Tibial nerve (tissue), 4 donors: ENCODE data around the gene ZP4. TPM values are rescaled to one million over a fixed set of nuclear protein-coding genes. Genes with fewer than 3 reads are reported as not detected.

Experiments
- DNase-seq, 2 donors: peaks; one replicate each; pipeline ENCODE4 v3.0.0-alpha.2; 2019; ENCODE audit warnings: low spot score in 2 of 2
- H3K27ac ChIP-seq, 4 donors: fragments of 200-600 bp; sonication (generic) in 3 of 4; one replicate each; pipeline ENCODE4 v1.5.1; 2017 to 2019; ENCODE audit warnings: mild to moderate bottlenecking in 1 of 4
- H3K27me3 ChIP-seq, 2 donors: fragments of 200-600 bp; sonication (generic) in 1 of 2; one replicate each; pipeline versions ENCODE4 v1.5.1 to v1.6.0; 2017 to 2019
- H3K36me3 ChIP-seq, 3 donors: fragments of 200-600 bp; sonication (generic); one replicate each; pipeline ENCODE4 v1.5.1; 2018 to 2019
- H3K4me1 ChIP-seq, 4 donors: fragments of 200-600 bp; sonication (generic) in 3 of 4; one replicate each; pipeline ENCODE4 v1.5.1; 2017 to 2019
- H3K4me3 ChIP-seq, 4 donors: fragments of 200-600 bp; sonication (generic) in 3 of 4; one replicate each; pipeline ENCODE4 v1.5.1; 2017 to 2019; ENCODE audit warnings: mild to moderate bottlenecking in 1 of 4, moderate library complexity in 1 of 4
- H3K9me3 ChIP-seq, 4 donors: fragments of 200-600 bp; sonication (generic) in 3 of 4; one replicate each; pipeline ENCODE4 v1.5.1; 2017 to 2019
- EP300 ChIP-seq, 2 donors: sonication (generic); formaldehyde crosslinking; IDR thresholded peaks; one replicate each; pipeline ENCODE4 v1.6.1; 2017; ENCODE audit warnings: antibody characterized with exemption in 2 of 2, mild to moderate bottlenecking in 1 of 2
- POLR2A ChIP-seq, 2 donors: fragments of 450-650 bp; IDR thresholded peaks; one replicate each; pipeline ENCODE4 v1.6.1; 2017; ENCODE audit warnings: antibody characterized with exemption in 2 of 2, mild to moderate bottlenecking in 2 of 2, moderate library complexity in 2 of 2
- WGBS, 2 donors: methylation state at CpG; one replicate each; pipeline ENCODE4 v1.1.5; 2018; 5-methylcytosine and 5-hydroxymethylcytosine counted together
- total RNA-seq, 4 donors: library from RNA; depleted of rRNA; stranded (reverse); fragments of >200 nt; gene quantifications; one replicate each; pipeline ENCODE4 v1.1.0, GENCODE V29; 2016
- TF ChIP-seq, protein P1 (sequence below), 5 experiments: fragments of 200-600 bp in 3 of 5; fragments of 450-650 bp in 2 of 5; sonication (generic) in 3 of 5; IDR thresholded peaks; one replicate each; pipeline ENCODE4 v1.5.1; 2016 to 2019; ENCODE audit warnings: antibody characterized with exemption in 5 of 5, mild to moderate bottlenecking in 3 of 5, moderate library complexity in 2 of 5

ZP4 gene
- total RNA-seq, 4 donors from 2014 or later: not detected

DNA sequence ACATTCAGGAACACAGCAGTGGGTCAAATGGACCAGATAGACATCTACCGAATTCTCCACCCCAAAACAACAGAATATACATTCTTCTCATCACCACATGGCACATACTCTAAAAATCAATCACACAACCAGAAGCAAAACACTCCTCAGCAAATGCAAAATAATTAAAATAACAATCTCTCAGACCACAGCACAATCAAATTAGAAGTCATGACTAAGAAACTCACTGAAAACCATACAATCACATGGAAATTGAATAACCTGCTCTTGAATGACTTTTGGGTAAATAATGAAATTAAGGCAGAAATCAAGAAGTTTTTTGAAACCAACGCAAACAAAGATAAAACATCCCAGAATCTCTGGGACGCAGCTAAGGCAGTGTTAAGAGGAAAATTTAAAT is 49.2 kb downstream of the ZP4 start:
- no peak overlapping the region for H3K4me3 ChIP-seq
- H3K36me3 ChIP-seq: no peaks in the 10 kb centered on the region
- WGBS, 2 donors: 56 to 68% methylated on average over 3 of the region's 3 CpGs
- no peak overlapping the region for H3K27ac ChIP-seq
- H3K27me3 ChIP-seq: no peaks in the 10 kb centered on the region
- DNase-seq: no peak
- H3K9me3 ChIP-seq: no peaks in the 10 kb centered on the region
- TF ChIP-seq POLR2A (IDR thresholded peaks at IDR 0.05) (no peak), EP300 (IDR thresholded peaks at IDR 0.05) (no peak)
- TF ChIP-seq, protein P1, sequence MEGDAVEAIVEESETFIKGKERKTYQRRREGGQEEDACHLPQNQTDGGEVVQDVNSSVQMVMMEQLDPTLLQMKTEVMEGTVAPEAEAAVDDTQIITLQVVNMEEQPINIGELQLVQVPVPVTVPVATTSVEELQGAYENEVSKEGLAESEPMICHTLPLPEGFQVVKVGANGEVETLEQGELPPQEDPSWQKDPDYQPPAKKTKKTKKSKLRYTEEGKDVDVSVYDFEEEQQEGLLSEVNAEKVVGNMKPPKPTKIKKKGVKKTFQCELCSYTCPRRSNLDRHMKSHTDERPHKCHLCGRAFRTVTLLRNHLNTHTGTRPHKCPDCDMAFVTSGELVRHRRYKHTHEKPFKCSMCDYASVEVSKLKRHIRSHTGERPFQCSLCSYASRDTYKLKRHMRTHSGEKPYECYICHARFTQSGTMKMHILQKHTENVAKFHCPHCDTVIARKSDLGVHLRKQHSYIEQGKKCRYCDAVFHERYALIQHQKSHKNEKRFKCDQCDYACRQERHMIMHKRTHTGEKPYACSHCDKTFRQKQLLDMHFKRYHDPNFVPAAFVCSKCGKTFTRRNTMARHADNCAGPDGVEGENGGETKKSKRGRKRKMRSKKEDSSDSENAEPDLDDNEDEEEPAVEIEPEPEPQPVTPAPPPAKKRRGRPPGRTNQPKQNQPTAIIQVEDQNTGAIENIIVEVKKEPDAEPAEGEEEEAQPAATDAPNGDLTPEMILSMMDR (IDR thresholded peaks at IDR 0.05): no peak
- no peaks in the 10 kb centered on the region for H3K4me1 ChIP-seq

GRCh38 chr1:237838904-237839534 is 51.7 kb downstream of the ZP4 start:
- WGBS, 2 donors: 90 to 91% methylated on average over 4 to 5 of the region's 6 CpGs
- Histone ChIP-seq H3K4me3 (no peak overlapping the region), H3K27ac (no peak overlapping the region), H3K27me3 (no peaks in the 10 kb centered on the region), H3K36me3 (no peaks in the 10 kb centered on the region), H3K4me1 (no peaks in the 10 kb centered on the region), H3K9me3 (no peaks in the 10 kb centered on the region)
- TF ChIP-seq, protein P1 (IDR thresholded peaks at IDR 0.05): no peak
- TF ChIP-seq EP300 (IDR thresholded peaks at IDR 0.05) (no peak), POLR2A (IDR thresholded peaks at IDR 0.05) (no peak)
- no peak for DNase-seq

- TF ChIP-seq, protein P1 (IDR thresholded peaks at IDR 0.05): no peak
- TF ChIP-seq POLR2A (IDR thresholded peaks at IDR 0.05) (no peak), EP300 (IDR thresholded peaks at IDR 0.05) (no peak)
- H3K27me3 ChIP-seq: no peaks in the 10 kb centered on the region
- no peaks in the 10 kb centered on the region for H3K9me3 ChIP-seq
- no peak for DNase-seq
- no peaks in the 10 kb centered on the region for H3K36me3 ChIP-seq
- 39 to 74% methylated on average over 3 of the region's 3 CpGs for WGBS, 2 donors
- no peak overlapping the region for H3K4me3 ChIP-seq
- H3K4me1 ChIP-seq: no peaks in the 10 kb centered on the region
- H3K27ac ChIP-seq: no peak overlapping the region
These were observed 52.4 kb downstream of the ZP4 start for GRCh38 chr1:237838320-237838719.

DNA sequence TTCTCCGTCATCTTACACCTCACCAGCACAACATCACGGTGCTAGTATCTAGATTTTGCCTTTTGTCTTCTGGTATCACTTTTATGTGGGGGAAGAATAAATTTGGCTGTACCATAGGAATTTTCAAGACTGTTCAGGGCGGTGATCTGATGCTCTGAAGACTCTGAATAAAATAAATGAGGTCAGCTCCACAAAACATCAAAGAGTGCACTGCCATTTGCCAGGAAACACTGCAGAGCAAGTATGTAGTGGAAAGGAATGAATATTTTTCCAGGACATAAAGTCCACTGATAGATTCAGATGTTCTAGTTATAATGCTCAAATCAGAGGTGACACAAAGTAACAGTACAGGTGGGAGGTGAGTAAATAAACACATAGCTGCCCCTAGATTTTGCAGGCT is 56.3 kb downstream of the ZP4 start:
- no peak overlapping the region for H3K27ac ChIP-seq
- H3K36me3 ChIP-seq: no peaks in the 10 kb centered on the region
- TF ChIP-seq EP300 (IDR thresholded peaks at IDR 0.05) (no peak), POLR2A (IDR thresholded peaks at IDR 0.05) (no peak)
- TF ChIP-seq, protein P1 (IDR thresholded peaks at IDR 0.05): no peak
- WGBS, 2 donors: 75 to 77% methylated on average over 3 of the region's 3 CpGs
- no peak for DNase-seq
- H3K27me3 ChIP-seq: no peaks in the 10 kb centered on the region
- H3K9me3 ChIP-seq: no peaks in the 10 kb centered on the region
- H3K4me3 ChIP-seq: no peak overlapping the region
- H3K4me1 ChIP-seq: no peaks in the 10 kb centered on the region

- TF ChIP-seq POLR2A (IDR thresholded peaks at IDR 0.05) (no peak), EP300 (IDR thresholded peaks at IDR 0.05) (no peak)
- TF ChIP-seq, protein P1 (IDR thresholded peaks at IDR 0.05): no peak
- no peak for DNase-seq
- Histone ChIP-seq H3K4me1 (no peaks in the 10 kb centered on the region), H3K36me3 (no peaks in the 10 kb centered on the region), H3K4me3 (no peak overlapping the region), H3K27ac (no peak overlapping the region), H3K27me3 (no peaks in the 10 kb centered on the region), H3K9me3 (no peaks in the 10 kb centered on the region)
- WGBS, 2 donors: 78 to 84% methylated on average over 3 of the region's 3 CpGs
These were observed 56.7 kb downstream of the ZP4 start for GRCh38 chr1:237834048-237834447.
